ENCODE measurements around the gene MAPKAP1.

Gene MAPKAP1

DNA sequence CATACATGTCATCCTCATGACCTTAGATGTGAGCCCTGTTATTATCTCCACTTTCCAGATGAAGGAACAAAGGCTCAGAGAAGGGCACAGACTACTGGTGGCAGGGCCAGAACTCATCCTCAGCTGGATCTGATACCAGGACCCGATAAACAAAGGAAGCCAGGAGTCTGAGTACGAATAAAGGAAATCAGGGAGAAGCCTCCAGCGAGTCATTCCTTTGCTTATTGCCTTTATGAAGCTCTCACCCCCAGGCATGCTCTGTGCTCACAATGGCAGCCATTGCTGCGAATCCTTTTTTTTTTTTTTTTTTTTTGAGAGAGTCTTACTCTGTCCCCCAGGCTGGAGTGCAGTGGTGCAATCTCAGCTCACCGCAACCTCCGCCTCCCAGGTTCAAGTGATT is 315.3 kb downstream of the MAPKAP1 start (continued):
- TF ChIP-seq, protein P1, sequence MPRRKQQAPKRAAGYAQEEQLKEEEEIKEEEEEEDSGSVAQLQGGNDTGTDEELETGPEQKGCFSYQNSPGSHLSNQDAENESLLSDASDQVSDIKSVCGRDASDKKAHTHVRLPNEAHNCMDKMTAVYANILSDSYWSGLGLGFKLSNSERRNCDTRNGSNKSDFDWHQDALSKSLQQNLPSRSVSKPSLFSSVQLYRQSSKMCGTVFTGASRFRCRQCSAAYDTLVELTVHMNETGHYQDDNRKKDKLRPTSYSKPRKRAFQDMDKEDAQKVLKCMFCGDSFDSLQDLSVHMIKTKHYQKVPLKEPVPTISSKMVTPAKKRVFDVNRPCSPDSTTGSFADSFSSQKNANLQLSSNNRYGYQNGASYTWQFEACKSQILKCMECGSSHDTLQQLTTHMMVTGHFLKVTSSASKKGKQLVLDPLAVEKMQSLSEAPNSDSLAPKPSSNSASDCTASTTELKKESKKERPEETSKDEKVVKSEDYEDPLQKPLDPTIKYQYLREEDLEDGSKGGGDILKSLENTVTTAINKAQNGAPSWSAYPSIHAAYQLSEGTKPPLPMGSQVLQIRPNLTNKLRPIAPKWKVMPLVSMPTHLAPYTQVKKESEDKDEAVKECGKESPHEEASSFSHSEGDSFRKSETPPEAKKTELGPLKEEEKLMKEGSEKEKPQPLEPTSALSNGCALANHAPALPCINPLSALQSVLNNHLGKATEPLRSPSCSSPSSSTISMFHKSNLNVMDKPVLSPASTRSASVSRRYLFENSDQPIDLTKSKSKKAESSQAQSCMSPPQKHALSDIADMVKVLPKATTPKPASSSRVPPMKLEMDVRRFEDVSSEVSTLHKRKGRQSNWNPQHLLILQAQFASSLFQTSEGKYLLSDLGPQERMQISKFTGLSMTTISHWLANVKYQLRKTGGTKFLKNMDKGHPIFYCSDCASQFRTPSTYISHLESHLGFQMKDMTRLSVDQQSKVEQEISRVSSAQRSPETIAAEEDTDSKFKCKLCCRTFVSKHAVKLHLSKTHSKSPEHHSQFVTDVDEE (CRISPR knock-in tag; IDR thresholded peaks at IDR 0.05), result no peak
- TF ChIP-seq BACH2 (CRISPR knock-in tag; IDR thresholded peaks at IDR 0.05; ENCODE audit: borderline replicate concordance) (no peak), ZNF565 (CRISPR knock-in tag; conservative IDR thresholded peaks at IDR 0.05; ENCODE audit: low read depth) (no peak), RARB (CRISPR knock-in tag; IDR thresholded peaks at IDR 0.05) (no peak)

GRCh38 chr9:125388978-125389377 is 318.0 kb downstream of the MAPKAP1 start:
- TF ChIP-seq ESRRG (CRISPR knock-in tag; IDR thresholded peaks at IDR 0.05) (no peak), TOX (CRISPR knock-in tag; IDR thresholded peaks at IDR 0.05; ENCODE audit: borderline replicate concordance) (no peak), GLIS3 (CRISPR knock-in tag; IDR thresholded peaks at IDR 0.05) (no peak), OSR1 (CRISPR knock-in tag; IDR thresholded peaks at IDR 0.05) (no peak), RARB (CRISPR knock-in tag; IDR thresholded peaks at IDR 0.05) (no peak), ZFP3 (CRISPR knock-in tag; IDR thresholded peaks at IDR 0.05) (no peak), ARNTL (CRISPR knock-in tag; IDR thresholded peaks at IDR 0.05; ENCODE audit: borderline replicate concordance, low read depth) (no peak), BACH2 (CRISPR knock-in tag; IDR thresholded peaks at IDR 0.05; ENCODE audit: borderline replicate concordance) (no peak), ZNF8 (CRISPR knock-in tag; IDR thresholded peaks at IDR 0.05) (no peak), ZNF565 (CRISPR knock-in tag; conservative IDR thresholded peaks at IDR 0.05; ENCODE audit: low read depth) (no peak), ZNF70 (CRISPR knock-in tag; IDR thresholded peaks at IDR 0.05) (no peak), ZFP30 (CRISPR knock-in tag; IDR thresholded peaks at IDR 0.05) (no peak), PPARA (CRISPR knock-in tag; IDR thresholded peaks at IDR 0.05; ENCODE audit: borderline replicate concordance) (no peak), SNAI2 (CRISPR knock-in tag; IDR thresholded peaks at IDR 0.05) (no peak), CSDC2 (CRISPR knock-in tag; IDR thresholded peaks at IDR 0.05) (no peak), ISL1 (CRISPR knock-in tag; IDR thresholded peaks at IDR 0.05) (no peak), ZC3H10 (CRISPR knock-in tag; IDR thresholded peaks at IDR 0.05) (no peak)
- TF ChIP-seq, protein P2, sequence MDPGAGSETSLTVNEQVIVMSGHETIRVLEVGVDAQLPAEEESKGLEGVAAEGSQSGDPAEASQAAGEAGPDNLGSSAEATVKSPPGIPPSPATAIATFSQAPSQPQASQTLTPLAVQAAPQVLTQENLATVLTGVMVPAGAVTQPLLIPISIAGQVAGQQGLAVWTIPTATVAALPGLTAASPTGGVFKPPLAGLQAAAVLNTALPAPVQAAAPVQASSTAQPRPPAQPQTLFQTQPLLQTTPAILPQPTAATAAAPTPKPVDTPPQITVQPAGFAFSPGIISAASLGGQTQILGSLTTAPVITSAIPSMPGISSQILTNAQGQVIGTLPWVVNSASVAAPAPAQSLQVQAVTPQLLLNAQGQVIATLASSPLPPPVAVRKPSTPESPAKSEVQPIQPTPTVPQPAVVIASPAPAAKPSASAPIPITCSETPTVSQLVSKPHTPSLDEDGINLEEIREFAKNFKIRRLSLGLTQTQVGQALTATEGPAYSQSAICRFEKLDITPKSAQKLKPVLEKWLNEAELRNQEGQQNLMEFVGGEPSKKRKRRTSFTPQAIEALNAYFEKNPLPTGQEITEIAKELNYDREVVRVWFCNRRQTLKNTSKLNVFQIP (CRISPR knock-in tag; IDR thresholded peaks at IDR 0.05; ENCODE audit: borderline replicate concordance, low read depth), result no peak
- TF ChIP-seq, protein P3, sequence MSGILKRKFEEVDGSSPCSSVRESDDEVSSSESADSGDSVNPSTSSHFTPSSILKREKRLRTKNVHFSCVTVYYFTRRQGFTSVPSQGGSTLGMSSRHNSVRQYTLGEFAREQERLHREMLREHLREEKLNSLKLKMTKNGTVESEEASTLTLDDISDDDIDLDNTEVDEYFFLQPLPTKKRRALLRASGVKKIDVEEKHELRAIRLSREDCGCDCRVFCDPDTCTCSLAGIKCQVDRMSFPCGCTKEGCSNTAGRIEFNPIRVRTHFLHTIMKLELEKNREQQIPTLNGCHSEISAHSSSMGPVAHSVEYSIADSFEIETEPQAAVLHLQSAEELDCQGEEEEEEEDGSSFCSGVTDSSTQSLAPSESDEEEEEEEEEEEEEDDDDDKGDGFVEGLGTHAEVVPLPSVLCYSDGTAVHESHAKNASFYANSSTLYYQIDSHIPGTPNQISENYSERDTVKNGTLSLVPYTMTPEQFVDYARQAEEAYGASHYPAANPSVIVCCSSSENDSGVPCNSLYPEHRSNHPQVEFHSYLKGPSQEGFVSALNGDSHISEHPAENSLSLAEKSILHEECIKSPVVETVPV (CRISPR knock-in tag; IDR thresholded peaks at IDR 0.05), result no peak
- TF ChIP-seq, protein P1 (CRISPR knock-in tag; IDR thresholded peaks at IDR 0.05), result no peak
- ATAC-seq, result no peak

- TF ChIP-seq CSDC2 (CRISPR knock-in tag; IDR thresholded peaks at IDR 0.05) (no peak), ZFP3 (CRISPR knock-in tag; IDR thresholded peaks at IDR 0.05) (no peak), RARB (CRISPR knock-in tag; IDR thresholded peaks at IDR 0.05) (no peak), ISL1 (CRISPR knock-in tag; IDR thresholded peaks at IDR 0.05) (no peak), ZNF8 (CRISPR knock-in tag; IDR thresholded peaks at IDR 0.05) (no peak), ZFP30 (CRISPR knock-in tag; IDR thresholded peaks at IDR 0.05) (no peak), ZNF565 (CRISPR knock-in tag; conservative IDR thresholded peaks at IDR 0.05; ENCODE audit: low read depth) (no peak), OSR1 (CRISPR knock-in tag; IDR thresholded peaks at IDR 0.05) (no peak)
- TF ChIP-seq, protein P1 (CRISPR knock-in tag; IDR thresholded peaks at IDR 0.05), result no peak
- no peak for ATAC-seq
Observed at GRCh38 chr9:125387861-125388524, 319.0 kb downstream of the MAPKAP1 start.
